ENCODE measurements around the gene TEF.

- no peak for TF ChIP-seq CTCF (IDR thresholded peaks at IDR 0.05)
- TF ChIP-seq POLR2A (IDR thresholded peaks at IDR 0.05), result no peak
Measured at GRCh38 chr22:41341990-41342389, 39.8 kb upstream of the TEF start.

Measured in thyroid gland (tissue), 4 donors.